Urothelium cell line (cell line): ENCODE data around the gene LBH.

Experiments used
- DNase-seq: peaks from one replicate; pipeline ENCODE4 v3.0.0; 2011; ENCODE audit warnings: low spot score, mixed read lengths
- FAIRE-seq: peaks from 2 replicates; lab custom pipeline; 2011; peaks lifted over from hg19 to GRCh38; lab: Jason Lieb, UNC

Gene LBH

GRCh38 chr2:30234180-30234971, 3.0 kb downstream of the LBH start:
- DNase-seq (peak; percentile 76), FAIRE-seq (peak; percentile 83)

- DNase-seq (no peak), FAIRE-seq (no peak)
Measured at GRCh38 chr2:30235008-30235655, 3.8 kb downstream of the LBH start.

GRCh38 chr2:30235859-30236535, 4.7 kb downstream of the LBH start:
- FAIRE-seq (no peak), DNase-seq (no peak)

- FAIRE-seq (no peak), DNase-seq (no peak)
Measured at GRCh38 chr2:30236591-30237238, 5.4 kb downstream of the LBH start.

GRCh38 chr2:30237239-30237965, 6.1 kb downstream of the LBH start:
- FAIRE-seq (no peak), DNase-seq (no peak)

GRCh38 chr2:30237966-30238800, 6.8 kb downstream of the LBH start:
- FAIRE-seq (no peak), DNase-seq (no peak)

GRCh38 chr2:30239308-30239985, 8.1 kb downstream of the LBH start:
- DNase-seq (peak; percentile 80), FAIRE-seq (no peak)

GRCh38 chr2:30239986-30240752, 8.8 kb downstream of the LBH start:
- FAIRE-seq (no peak), DNase-seq (no peak)

GRCh38 chr2:30243231-30243630, 11.9 kb downstream of the LBH start:
- FAIRE-seq (no peak), DNase-seq (no peak)

GRCh38 chr2:30245364-30245763, 14.0 kb downstream of the LBH start:
- no peak for DNase-seq
- no peak for FAIRE-seq

GRCh38 chr2:30248791-30249190, 17.5 kb downstream of the LBH start:
- FAIRE-seq (no peak), DNase-seq (no peak)

GRCh38 chr2:30249354-30249753, 18.0 kb downstream of the LBH start:
- DNase-seq, result no peak

GRCh38 chr2:30250421-30250820, 19.1 kb downstream of the LBH start:
- no peak for DNase-seq
- FAIRE-seq, result no peak

More at GRCh38 chr2:30249354-30249753, 18.0 kb downstream of the LBH start:
- FAIRE-seq, result no peak

- DNase-seq (peak; percentile 59), FAIRE-seq (no peak)
Measured at GRCh38 chr2:30252723-30253701, 21.7 kb downstream of the LBH start.

GRCh38 chr2:30253873-30254684, 22.7 kb downstream of the LBH start:
- no peak for FAIRE-seq
- DNase-seq, result no peak

- FAIRE-seq (no peak), DNase-seq (no peak)
Measured at GRCh38 chr2:30254685-30255001, 23.3 kb downstream of the LBH start.

GRCh38 chr2:30255026-30255425, 23.7 kb downstream of the LBH start:
- no peak for FAIRE-seq
- no peak for DNase-seq
